ENCODE results near the gene ZNF620.
"Not testable (repeated sequence)": the region's sequence is repeated elsewhere in the genome, so short reads cannot be mapped to it uniquely, and the experiment has no call there.

Gene ZNF620

DNA sequence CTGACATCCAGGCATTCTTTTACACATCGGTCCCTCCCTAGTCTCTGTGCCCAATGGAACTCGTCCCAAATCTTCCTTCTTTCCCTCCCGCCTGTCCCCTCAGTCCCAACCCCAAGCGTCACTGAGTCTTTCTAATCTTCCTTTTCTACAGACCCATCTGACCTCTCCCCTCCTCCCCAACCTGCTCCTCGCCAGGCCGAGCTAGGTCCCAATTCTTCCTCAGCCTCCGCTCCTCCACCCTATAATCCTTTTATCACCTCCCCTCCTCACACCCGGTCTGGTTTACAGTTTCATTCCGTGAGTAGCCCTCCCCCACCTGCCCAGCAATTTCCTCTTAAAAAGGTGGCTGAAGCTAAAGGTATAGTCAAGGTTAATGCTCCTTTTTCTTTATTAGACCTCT is 56.6 kb downstream of the ZNF620 start:
- H3K4me1 ChIP-seq (ENCODE audit: control insufficient read depth, insufficient read depth, low read length); H3K27me3 ChIP-seq (ENCODE audit: control insufficient read depth, insufficient read depth, low read length); H3K36me3 ChIP-seq (ENCODE audit: control insufficient read depth, insufficient read depth, low read length); H3K27ac ChIP-seq (ENCODE audit: low read depth, low read length); H3K9ac ChIP-seq (ENCODE audit: low read length); H3K4me3 ChIP-seq (ENCODE audit: low read length): not testable (repeated sequence)

- H3K4me3 ChIP-seq (ENCODE audit: low read length); H3K36me3 ChIP-seq (ENCODE audit: control insufficient read depth, insufficient read depth, low read length); H3K9ac ChIP-seq (ENCODE audit: low read length); H3K27me3 ChIP-seq (ENCODE audit: control insufficient read depth, insufficient read depth, low read length); H3K4me1 ChIP-seq (ENCODE audit: control insufficient read depth, insufficient read depth, low read length); H3K27ac ChIP-seq (ENCODE audit: low read depth, low read length): not testable (repeated sequence)
These were observed 59.8 kb downstream of the ZNF620 start for GRCh38 chr3:40565629-40566028.

DNA sequence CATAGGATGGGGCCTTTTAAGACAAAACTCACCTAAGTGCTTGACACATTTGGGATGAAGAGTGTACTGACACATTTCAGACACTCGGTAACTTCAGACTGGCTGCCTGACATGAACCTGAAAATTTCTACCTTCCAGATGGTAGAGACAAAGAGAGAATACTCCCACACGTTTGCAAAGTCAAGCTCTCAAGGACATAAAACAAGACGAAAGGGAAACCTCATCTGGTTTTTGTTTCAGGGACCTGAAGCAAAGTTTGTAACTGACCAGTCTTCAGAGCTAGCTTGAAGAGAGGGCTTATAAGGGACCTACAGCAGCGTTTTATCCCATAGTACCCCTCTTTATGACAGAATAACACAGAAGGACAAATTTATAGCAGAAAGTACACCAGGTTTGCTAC is 60.9 kb downstream of the ZNF620 start:
- no peaks in the 10 kb centered on the region for H3K27me3 ChIP-seq (ENCODE audit: control insufficient read depth, insufficient read depth, low read length)
- H3K4me3 ChIP-seq (ENCODE audit: low read length): no peak overlapping the region
- no peaks in the 10 kb centered on the region for H3K36me3 ChIP-seq (ENCODE audit: control insufficient read depth, insufficient read depth, low read length)
- no peak overlapping the region for H3K9ac ChIP-seq (ENCODE audit: low read length)
- no peak overlapping the region for H3K27ac ChIP-seq (ENCODE audit: low read depth, low read length)
- H3K4me1 ChIP-seq (ENCODE audit: control insufficient read depth, insufficient read depth, low read length): no peaks in the 10 kb centered on the region
